Measurements from ENCODE around the gene GPRIN3.
"Not testable (repeated sequence)": the region's sequence is repeated elsewhere in the genome, so short reads cannot be mapped to it uniquely, and the experiment has no call there.

Gene GPRIN3

GRCh38 chr4:89288430-89288829 lies 19.2 kb downstream of the GPRIN3 start:
- DNase-seq = no peak

DNA sequence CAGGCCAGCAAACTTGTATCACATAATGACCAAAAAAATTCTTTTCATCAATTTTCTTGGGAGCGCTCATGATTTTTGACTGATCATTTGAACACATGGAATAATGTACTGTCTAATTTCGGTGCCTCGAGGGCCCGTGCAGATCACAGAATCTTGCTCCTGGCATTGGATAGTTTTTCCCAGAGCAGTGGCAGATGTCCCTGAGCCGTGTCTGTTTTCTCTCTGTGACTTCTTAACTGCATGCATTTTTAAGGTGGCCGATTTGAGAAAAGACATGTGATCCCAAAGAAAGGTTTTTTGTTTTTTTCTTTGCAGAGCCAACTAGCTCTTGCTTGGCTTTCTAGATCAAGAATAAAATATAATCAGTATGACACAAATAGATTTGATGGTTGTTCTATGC lies 19.7 kb downstream of the GPRIN3 start:
- no peak for DNase-seq

DNA sequence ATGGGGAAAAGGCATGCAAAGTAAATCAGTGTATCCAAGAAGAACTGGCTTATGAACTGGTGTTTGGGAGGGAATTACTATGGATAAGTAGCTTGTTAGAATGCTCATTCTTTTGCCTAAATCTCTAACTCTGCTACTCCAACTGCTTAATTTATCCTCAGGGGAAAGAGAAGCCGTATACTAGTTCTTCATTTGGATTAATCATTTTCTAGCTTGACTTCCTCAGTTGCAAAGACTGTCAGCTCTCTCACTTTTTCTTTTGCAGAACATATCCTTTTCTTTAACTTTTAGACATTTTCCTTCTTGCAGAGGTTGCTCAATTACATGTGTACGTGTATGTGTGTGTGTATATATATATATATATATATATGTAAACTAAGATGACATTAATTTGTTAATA lies 21.9 kb downstream of the GPRIN3 start:
- no peak for DNase-seq

- DNase-seq = no peak
Observed at GRCh38 chr4:89284828-89285227, 22.8 kb downstream of the GPRIN3 start.

- no peak for DNase-seq
Observed at GRCh38 chr4:89284020-89284424, 23.6 kb downstream of the GPRIN3 start.

DNA sequence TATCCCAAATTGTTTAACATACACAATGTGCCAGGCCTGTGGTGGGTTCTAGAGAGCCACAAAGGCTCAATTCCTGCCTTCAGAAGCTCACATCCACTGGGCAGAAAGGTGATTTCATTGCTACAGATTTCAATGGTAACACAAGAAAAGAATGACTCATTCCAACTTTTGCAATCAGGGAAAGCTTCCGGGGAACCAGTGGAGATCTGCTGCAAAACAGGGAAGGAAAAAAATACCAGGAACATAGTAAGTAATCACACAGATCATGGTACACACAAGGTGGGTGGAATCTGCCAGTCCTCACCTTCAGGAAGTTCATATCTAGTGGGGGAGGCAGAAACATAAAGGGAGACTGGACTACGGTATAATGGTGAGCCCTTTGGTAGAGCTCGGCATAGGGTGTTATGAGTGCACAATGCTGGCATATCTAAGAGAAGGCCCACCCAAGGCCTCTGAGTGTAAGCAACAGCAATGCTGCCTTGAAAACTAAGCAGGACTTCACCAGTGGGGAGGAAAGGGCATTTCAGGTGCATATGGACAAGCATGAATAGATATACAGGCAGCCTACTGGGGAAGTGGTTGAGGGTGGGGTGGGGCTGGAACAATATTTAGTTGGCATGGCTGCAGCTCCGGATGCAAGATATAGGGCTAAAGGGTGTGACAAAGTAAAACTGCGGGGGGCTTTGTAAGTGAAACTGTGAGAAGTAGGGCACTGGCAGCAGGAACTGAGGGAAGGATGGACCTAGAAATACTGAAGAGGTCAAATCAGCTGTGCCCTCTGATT lies 24.2 kb downstream of the GPRIN3 start:
- DNase-seq = no peak

DNA sequence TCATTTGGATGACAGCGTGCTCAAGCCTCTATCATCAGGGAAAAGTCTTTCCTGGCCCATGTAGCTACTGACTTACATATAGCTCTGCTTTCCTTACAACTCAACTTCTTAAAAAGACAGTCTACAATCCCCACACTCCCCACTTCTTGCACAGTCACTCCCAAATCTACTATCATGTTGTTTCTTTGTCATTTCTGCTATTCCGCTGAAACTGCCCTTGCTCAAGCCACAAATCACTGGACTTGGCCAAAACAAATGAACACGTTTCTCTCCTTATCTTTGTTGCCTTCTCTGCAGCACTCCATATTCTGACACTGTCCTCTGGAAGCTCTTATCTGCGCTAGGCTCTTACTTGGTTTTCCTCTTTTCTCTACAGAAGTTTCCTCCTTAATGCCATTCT lies 28.2 kb downstream of the GPRIN3 start:
- no peak for DNase-seq

GRCh38 chr4:89277412-89277811 lies 30.2 kb downstream of the GPRIN3 start:
- no peak for DNase-seq

DNA sequence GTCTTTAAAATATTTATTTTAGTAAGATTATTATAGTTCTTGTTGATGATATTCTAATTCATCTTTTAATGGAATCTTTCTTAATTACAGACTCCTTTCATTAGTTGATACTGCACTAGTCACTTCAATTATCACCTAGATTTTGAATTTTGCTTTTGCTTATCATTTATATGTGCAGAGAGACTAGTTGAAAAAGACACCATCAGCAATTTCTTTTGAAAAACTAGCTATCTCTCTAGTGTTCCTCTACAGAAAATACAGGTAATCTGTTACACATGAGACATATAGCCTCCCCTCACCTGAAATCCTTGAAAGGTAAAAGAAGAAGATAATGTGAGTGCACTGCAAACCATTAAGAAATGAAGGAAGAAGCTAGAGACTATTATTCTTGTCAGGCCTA lies 31.3 kb downstream of the GPRIN3 start:
- no peak for DNase-seq

DNA sequence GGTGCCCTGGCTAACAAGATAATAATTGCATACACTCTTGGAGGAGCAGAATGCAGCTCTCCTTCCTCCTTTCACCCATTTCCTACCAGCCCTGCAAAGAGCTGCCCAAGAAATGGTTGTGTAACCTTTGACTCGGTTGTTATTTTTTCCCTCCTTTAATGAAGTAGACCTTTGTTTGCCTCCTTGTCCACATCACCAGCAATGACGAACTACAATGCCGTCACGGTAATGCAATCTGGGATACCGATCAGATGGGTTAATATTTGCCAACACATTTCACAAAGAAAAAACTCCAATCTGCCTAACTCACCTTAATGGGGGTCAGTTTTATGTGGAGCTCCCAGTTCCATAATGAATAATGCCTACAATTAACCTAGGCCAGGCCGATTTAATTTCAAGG lies 32.0 kb downstream of the GPRIN3 start:
- DNase-seq = no peak

DNA sequence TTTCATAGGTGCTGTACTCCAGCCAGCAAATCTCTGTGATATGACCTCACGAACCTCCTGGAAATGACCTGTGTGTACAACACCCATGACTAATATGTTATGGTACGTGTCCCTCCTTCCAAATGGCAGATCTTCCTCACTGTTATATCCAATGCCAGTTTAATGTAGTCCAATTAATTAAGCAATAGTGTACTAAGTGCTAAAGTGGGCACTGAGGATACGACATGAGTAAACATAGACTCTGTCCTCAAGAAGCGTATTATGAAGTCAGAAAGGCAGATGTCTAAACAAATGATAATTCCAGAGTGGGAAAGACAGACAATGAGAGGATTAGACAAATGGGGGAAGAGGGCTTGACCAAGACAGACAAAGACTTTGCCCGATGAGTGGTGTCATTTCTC lies 33.9 kb downstream of the GPRIN3 start:
- DNase-seq = no peak

GRCh38 chr4:89270792-89271191 lies 36.8 kb downstream of the GPRIN3 start:
- DNase-seq = no peak

- DNase-seq = no peak
Observed at GRCh38 chr4:89269121-89269666, 38.4 kb downstream of the GPRIN3 start.

DNA sequence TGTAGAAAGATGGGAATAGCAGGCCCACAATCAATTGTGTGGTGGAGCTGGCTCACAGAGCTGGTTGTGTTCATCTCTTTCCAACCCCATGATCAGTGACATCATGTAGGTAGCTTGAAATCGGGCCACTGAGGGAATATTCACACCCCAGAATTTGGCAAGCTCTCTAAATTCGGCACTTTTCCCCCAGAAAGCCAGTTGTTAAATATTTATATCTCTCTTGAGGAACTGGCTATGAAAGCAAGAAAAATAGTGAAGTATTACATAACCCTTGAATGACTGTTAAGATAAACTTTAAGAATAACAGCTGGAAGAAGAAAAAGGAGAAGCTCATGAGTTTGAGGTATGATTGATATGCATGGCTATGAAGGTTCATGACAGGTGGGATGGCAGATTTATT lies 38.9 kb downstream of the GPRIN3 start:
- DNase-seq = no peak

- DNase-seq = no peak
Observed at GRCh38 chr4:89267846-89268245, 39.8 kb downstream of the GPRIN3 start.

DNA sequence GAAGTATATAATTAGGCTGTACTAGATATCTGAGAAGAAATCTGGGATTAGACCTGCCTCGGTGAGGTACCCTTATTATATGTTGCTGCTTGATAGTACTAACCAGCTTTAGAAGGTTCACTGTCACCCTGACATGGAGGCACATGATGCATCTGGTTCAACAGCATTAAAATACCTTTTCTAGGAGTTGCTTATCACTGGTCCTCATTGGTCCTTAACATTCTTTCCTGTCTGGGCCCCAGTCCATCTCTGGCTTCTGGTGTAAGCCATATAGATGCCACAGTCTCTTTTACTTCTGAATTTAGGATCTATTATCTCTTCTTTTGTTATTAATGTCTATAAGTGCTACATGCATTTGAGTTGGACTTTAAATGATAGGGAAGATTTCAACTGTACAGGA lies 40.2 kb downstream of the GPRIN3 start:
- DNase-seq = no peak

- no peak for DNase-seq
Observed at GRCh38 chr4:89266128-89266527, 41.5 kb downstream of the GPRIN3 start.

- no peak for DNase-seq
Observed at GRCh38 chr4:89263265-89263664, 44.3 kb downstream of the GPRIN3 start.

- no peak for DNase-seq
Observed at GRCh38 chr4:89259301-89260028, 48.1 kb downstream of the GPRIN3 start.

DNA sequence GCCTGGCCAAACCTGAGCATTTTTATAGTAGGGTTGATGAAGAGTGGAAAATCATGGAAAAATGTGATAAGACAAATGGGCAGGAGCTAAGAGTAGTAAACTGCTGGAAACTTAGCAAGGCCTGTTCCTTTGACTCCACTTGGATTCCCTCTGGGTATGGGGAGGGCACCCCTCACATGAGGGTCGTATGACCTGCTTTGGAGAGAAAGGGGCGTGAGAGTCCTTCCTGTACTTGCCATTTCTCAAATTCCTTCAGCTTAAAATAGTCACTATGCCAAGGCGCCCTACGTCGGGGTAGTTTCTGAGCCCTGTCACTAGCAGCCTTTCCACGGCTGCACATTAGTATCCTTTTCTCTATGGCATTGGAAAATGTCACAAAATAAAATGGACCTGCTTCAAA lies 49.1 kb downstream of the GPRIN3 start:
- DNase-seq = no peak

- no peak for DNase-seq
Observed at GRCh38 chr4:89257376-89257775, 50.2 kb downstream of the GPRIN3 start.

DNA sequence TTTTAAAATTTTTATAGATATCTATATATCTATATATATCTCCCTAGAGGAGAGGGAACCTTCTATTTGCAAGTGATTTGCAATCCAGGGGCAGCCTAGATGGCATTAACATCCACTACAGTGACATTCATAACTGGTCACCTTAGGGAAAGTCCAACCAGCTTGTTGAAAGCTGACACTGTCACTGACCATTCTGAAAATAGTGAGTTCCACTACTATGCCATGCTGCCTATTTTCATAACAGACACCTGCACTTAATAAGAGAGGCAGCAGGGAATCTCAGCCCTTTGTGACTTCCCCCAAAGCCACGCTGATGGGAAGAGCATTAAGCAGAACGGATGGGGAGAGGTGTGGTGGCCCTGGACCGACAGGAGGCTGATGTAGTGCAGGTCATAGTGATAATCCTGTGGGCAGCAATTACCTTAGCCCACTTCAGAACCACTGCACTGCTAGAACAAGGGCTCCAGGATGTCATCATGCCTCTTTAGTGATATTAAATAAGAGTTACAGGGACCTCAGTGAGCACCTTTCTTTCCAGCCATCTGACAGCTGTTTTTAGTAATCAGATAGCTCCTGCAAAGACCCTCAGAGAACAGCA lies 51.3 kb downstream of the GPRIN3 start:
- DNase-seq = no peak

- DNase-seq = peak; percentile 1
Observed at GRCh38 chr4:89254847-89255246, 52.8 kb downstream of the GPRIN3 start.

- not testable (repeated sequence) for DNase-seq
Observed at GRCh38 chr4:89254347-89254746, 53.3 kb downstream of the GPRIN3 start.
